ENCODE data around the gene ARPP19. TPM values are rescaled to one million over a fixed set of nuclear protein-coding genes. Genes with fewer than 3 reads are reported as not detected.
A peak's percentile ranks its signal among the peaks of the same experiment; 100 is the strongest.

The ARPP19 gene
- total and polyA plus RNA-seq, 9 of the 15 experiments (the other 6 are each of a cell fraction or from before 2014, with no cell fraction given): 33.3 to 102 (median 60.5) TPM

DNA sequence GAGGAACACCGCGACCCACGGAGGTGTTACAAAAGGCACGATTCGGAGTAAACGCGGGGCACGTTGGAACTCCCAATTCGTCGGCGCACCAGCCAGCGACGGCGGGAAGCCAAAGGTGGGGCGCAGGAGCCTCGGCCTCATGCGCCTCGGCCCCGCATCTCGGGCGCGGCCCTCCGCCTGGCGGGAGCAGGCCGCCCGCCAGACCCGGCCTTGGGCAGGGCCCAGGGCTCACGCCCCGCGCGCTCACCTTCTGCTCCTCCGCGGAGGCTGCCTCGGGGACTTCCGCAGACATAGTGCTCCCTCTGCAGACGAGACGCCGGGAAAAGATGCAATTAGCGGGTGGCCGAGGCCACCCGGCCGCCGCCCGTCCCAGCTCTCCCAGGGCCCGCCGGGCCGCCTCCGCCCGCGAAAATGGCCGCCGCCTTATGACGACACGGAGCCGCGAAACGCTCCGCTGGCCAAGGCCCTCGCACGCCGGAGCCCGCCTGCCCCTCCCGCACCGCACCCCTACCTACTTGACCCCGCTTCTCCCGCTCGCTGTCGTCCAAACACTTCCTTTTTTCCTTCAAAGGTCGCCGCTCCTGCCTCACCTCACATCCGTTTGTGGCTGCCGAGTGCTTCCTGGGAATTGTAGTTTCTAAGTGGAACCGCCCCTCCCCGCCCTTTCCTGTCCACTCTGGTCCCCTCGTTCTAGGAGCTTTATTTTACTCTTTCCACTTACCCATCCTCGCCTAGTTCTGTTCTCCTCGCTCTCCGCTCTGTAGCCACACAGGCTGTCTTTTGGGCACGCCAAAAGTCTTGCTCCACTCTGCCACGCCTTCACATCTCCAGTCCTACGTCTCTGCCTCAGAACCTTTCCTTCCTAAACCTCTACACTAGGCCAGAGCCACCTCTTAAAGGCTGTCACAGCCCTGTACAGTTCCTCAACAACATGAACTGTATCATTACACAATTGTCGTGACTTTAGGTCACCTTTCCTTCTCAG, at the start of gene ARPP19 (continued):
- TF ChIP-seq CHCHD3 (CRISPR knock-in tag; IDR thresholded peaks at IDR 0.05): no peak
- TF ChIP-seq FOXA1 (IDR thresholded peaks at IDR 0.05; ENCODE audit: borderline replicate concordance): no peak
- TF ChIP-seq SMARCE1 (IDR thresholded peaks at IDR 0.05): 0 out of 2 replicates have a peak, but pooled peaks have one; percentile 31
- TF ChIP-seq, protein P1, sequence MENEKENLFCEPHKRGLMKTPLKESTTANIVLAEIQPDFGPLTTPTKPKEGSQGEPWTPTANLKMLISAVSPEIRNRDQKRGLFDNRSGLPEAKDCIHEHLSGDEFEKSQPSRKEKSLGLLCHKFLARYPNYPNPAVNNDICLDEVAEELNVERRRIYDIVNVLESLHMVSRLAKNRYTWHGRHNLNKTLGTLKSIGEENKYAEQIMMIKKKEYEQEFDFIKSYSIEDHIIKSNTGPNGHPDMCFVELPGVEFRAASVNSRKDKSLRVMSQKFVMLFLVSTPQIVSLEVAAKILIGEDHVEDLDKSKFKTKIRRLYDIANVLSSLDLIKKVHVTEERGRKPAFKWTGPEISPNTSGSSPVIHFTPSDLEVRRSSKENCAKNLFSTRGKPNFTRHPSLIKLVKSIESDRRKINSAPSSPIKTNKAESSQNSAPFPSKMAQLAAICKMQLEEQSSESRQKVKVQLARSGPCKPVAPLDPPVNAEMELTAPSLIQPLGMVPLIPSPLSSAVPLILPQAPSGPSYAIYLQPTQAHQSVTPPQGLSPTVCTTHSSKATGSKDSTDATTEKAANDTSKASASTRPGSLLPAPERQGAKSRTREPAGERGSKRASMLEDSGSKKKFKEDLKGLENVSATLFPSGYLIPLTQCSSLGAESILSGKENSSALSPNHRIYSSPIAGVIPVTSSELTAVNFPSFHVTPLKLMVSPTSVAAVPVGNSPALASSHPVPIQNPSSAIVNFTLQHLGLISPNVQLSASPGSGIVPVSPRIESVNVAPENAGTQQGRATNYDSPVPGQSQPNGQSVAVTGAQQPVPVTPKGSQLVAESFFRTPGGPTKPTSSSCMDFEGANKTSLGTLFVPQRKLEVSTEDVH (IDR thresholded peaks at IDR 0.05; ENCODE audit: low read depth, partially characterized antibody): peak; percentile 92
- no peak for TF ChIP-seq ZBTB5 (IDR thresholded peaks at IDR 0.05)
- TF ChIP-seq U2AF1 (optimal IDR thresholded peaks at IDR 0.05; ENCODE audit: low read depth, low read length): peak; percentile 63
- no peak for TF ChIP-seq MEF2A (IDR thresholded peaks at IDR 0.05; ENCODE audit: control insufficient read depth, low read depth, low read length)
- 0 out of 2 replicates have a peak, but pooled peaks have one; percentile 43 for TF ChIP-seq HNRNPL (IDR thresholded peaks at IDR 0.05; ENCODE audit: low read depth, low read length)
- no peak for TF ChIP-seq HNRNPH1 (optimal IDR thresholded peaks at IDR 0.05; ENCODE audit: low read depth, low read length)
- peak; percentile 94 for TF ChIP-seq ATF7 (IDR thresholded peaks at IDR 0.05)
- no peak for TF ChIP-seq TARDBP (IDR thresholded peaks at IDR 0.05)
- TF ChIP-seq TEAD4 (IDR thresholded peaks at IDR 0.05; ENCODE audit: low read length): no peak
- no peak; the same call in 1 of the 2 replicates for TF ChIP-seq TEAD4 (CRISPR knock-in tag; IDR thresholded peaks at IDR 0.05; ENCODE audit: borderline replicate concordance)
- peak; percentile 61; the same call in 1 of the 2 replicates for TF ChIP-seq NFRKB (IDR thresholded peaks at IDR 0.05; ENCODE audit: low read depth)
- TF ChIP-seq KLF16 (IDR thresholded peaks at IDR 0.05): no peak
- peak; percentile 21 to 28; a peak in 3 of 4 replicates for TF ChIP-seq RAD21 (CRISPR knock-in tag; conservative IDR thresholded peaks at IDR 0.05 in 1 of 2, IDR thresholded peaks at IDR 0.05 in 1 of 2)
- peak; percentile 68; the same call in 1 of the 2 replicates for TF ChIP-seq MBD2 (IDR thresholded peaks at IDR 0.05; ENCODE audit: borderline replicate concordance, low read depth)
- peak in 1 of 2 experiments; percentile 33; a peak in 1 of 4 replicates for TF ChIP-seq HDAC1 (IDR thresholded peaks at IDR 0.05)
- TF ChIP-seq MCM3 (IDR thresholded peaks at IDR 0.05): no peak
- no peak for TF ChIP-seq PURB (CRISPR knock-in tag; IDR thresholded peaks at IDR 0.05; ENCODE audit: low read depth)
- TF ChIP-seq, protein P2, sequence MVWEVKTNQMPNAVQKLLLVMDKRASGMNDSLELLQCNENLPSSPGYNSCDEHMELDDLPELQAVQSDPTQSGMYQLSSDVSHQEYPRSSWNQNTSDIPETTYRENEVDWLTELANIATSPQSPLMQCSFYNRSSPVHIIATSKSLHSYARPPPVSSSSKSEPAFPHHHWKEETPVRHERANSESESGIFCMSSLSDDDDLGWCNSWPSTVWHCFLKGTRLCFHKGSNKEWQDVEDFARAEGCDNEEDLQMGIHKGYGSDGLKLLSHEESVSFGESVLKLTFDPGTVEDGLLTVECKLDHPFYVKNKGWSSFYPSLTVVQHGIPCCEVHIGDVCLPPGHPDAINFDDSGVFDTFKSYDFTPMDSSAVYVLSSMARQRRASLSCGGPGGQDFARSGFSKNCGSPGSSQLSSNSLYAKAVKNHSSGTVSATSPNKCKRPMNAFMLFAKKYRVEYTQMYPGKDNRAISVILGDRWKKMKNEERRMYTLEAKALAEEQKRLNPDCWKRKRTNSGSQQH (CRISPR knock-in tag; IDR thresholded peaks at IDR 0.05): no peak
- no peak for TF ChIP-seq E2F3 (CRISPR knock-in tag; IDR thresholded peaks at IDR 0.05)
- no peak for TF ChIP-seq ZBTB17 (CRISPR knock-in tag; IDR thresholded peaks at IDR 0.05)
